Small intestine (tissue), 7 donors: ENCODE data around the gene HIGD1A. TPM values are rescaled to one million over a fixed set of nuclear protein-coding genes. Genes with fewer than 3 reads are reported as not detected.

Source experiments
- DNase-seq, 2 donors: peaks; one replicate each; pipeline versions ENCODE4 v3.0.0 to v3.0.0-alpha.2; 2013
- FAIRE-seq: peaks from 2 replicates; lab custom pipeline; 2012; peaks lifted over from hg19 to GRCh38; lab: Jason Lieb, UNC
- H3K27ac ChIP-seq, 3 donors: one replicate each; pipeline ENCODE4 v1.5.1; 2013; ENCODE audit warnings: low read length in 2 of 3, mild to moderate bottlenecking in 2 of 3, control low read depth in 1 of 3, inconsistent platforms in 1 of 3, low read depth in 1 of 3, moderate library complexity in 1 of 3
- H3K27me3 ChIP-seq, 3 donors: one replicate each; pipeline ENCODE4 v1.6.1; 2013; ENCODE audit warnings: low read length in 3 of 3, inconsistent platforms in 1 of 3; ENCODE audit not compliant: control insufficient read depth in 3 of 3, insufficient read depth in 3 of 3
- H3K36me3 ChIP-seq, 3 donors: one replicate each; pipeline ENCODE4 v1.6.1; 2013; ENCODE audit warnings: low read length in 3 of 3, inconsistent platforms in 1 of 3, low read depth in 1 of 3, mild to moderate bottlenecking in 1 of 3, moderate library complexity in 1 of 3; ENCODE audit not compliant: control insufficient read depth in 3 of 3, insufficient read depth in 2 of 3
- H3K4me1 ChIP-seq, 3 donors: one replicate each; pipeline ENCODE4 v1.6.1; 2013; ENCODE audit warnings: low read length in 2 of 3, inconsistent platforms in 1 of 3, low read depth in 1 of 3, mild to moderate bottlenecking in 1 of 3, moderate library complexity in 1 of 3; ENCODE audit not compliant: control insufficient read depth in 3 of 3, insufficient read depth in 2 of 3
- H3K4me3 ChIP-seq, 3 donors: one replicate each; pipeline ENCODE4 v1.5.1; 2013; ENCODE audit warnings: low read length in 3 of 3, control low read depth in 1 of 3, inconsistent platforms in 1 of 3, low read depth in 1 of 3, mild to moderate bottlenecking in 1 of 3, moderate library complexity in 1 of 3
- H3K9me3 ChIP-seq, 2 donors: one replicate each; pipeline ENCODE4 v1.6.1; 2013; ENCODE audit warnings: low read depth in 1 of 2, low read length in 1 of 2; ENCODE audit not compliant: control insufficient read depth in 2 of 2, insufficient read depth in 1 of 2
- WGBS, 3 donors: extraction: QIAGEN DNeasy Blood & Tissue Kit; methylation state at CpG; one replicate each; pipeline ENCODE4 v1.1.7; 2013; 5-methylcytosine and 5-hydroxymethylcytosine counted together
- polyA plus RNA-seq, 4 donors: library from polyadenylated mRNA; stranded (reverse) in 3 of 4; unstranded in 1 of 4; fragments of 200-250 nt in 3 of 4; fragments of 120-200 nt in 1 of 4; gene quantifications; one replicate each; pipeline versions ENCODE4 v1.2.1 to v1.2.3, GENCODE V29; 2013
- donor health status: healthy with polysubstance abuse.
- donor health status: control.
- donor health status: control.
- donor health status: Bipolar disorder and iron deficiency.
- donor health status: healthy.

Gene HIGD1A
- polyA plus RNA-seq, 4 donors = 118 to 333 (median 255) TPM

DNA sequence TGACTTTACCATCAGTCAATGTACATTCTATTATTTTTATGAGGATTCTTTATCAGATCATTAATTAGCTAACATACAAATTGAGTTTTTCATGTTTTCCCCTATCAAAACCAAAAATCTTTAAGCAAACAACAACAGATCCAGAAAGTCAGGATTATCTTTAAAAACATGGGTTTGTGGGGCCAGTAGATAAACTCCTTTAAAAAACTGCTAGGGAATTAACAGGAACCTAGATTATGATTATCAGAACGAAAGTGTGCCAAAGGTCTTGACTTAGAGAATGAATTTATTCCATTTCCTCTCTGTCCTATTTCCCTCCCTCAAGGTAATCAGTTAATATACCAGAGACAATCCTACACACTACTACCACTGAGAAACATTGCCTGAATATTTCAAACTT lies 18.1 kb downstream of the HIGD1A start:
- 15 to 56% (median 54%) methylated on average over 1 of the region's 1 CpG for WGBS, 3 donors
- Histone ChIP-seq H3K27ac (no peak overlapping the region), H3K27me3 (no peaks in the 10 kb centered on the region), H3K4me1 (peaks cover 0 to 4% (median 0%) of the 10 kb centered on the region in 3 donors), H3K36me3 (peaks cover 2 to 27% (median 6%) of the 10 kb centered on the region in 3 donors), H3K4me3 (no peak overlapping the region), H3K9me3 (no peaks in the 10 kb centered on the region)
- FAIRE-seq (no peak), DNase-seq (peak in 1 of 2 donors; percentile 45)

DNA sequence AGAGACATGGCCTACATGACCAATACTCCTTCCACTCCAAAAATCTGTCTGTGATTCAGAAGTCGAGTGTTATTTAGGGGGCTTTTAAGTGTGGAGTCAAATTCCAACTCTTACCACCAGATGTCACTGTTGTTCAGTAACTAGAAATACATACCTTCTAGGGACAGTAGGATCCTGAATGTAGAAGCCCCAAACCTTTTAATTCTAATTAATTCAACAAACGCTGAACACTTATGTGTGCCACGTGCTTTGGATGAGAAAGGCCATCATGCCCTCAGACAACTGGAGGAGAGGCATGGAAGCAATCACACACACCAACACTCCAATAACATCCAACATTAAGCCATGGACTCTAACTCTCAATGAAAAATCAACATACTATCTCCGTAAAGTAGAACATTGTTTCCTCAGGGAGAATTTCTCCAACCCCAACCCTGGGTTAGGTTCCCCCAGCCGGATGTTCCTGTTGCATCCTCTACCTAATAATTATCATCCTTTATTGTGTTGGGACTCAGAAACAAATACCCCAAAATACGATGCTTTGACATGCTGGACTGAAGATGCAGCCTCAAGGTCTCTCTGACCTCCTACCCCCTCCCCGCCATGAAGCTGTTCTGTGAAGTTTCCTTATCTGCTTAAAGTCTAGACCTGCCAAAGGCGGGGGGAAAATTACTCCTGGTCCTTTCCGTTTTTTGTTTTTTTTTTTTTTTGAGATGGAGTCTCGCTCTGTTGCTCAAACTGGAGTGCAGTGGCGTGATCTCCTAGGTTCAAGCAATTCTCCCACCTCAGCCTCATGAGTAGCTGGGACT lies 23.2 kb downstream of the HIGD1A start:
- Histone ChIP-seq H3K9me3 (no peaks in the 10 kb centered on the region), H3K4me1 (peaks cover 0 to 3% (median 0%) of the 10 kb centered on the region in 3 donors), H3K36me3 (peaks cover 0 to 11% (median 7%) of the 10 kb centered on the region in 3 donors), H3K27ac (no peak overlapping the region), H3K27me3 (no peaks in the 10 kb centered on the region), H3K4me3 (no peak overlapping the region)
- peak; percentile 63 to 80 for DNase-seq
- no peak for FAIRE-seq
- WGBS, 3 donors = 60 to 63% (median 63%) methylated on average over 11 of the region's 11 CpGs

DNA sequence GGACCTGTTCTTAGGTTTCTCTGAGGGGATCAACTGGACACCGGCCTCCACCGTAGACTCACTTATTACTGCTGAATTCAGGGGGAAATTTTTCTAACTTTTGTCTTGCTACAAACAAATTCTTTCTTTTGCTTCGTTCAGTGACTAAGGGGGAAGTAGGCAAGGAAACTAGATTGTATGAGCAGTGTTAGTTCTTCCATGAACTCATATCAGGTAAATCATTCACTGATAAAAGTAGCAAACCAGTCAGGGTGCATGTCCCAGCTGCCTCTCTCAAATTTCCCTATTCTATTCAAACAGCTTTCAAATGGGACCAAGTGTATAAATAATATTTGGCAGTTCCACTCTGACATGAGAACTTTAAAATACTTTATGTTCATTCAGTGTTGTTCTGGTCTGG lies 23.9 kb downstream of the HIGD1A start:
- Histone ChIP-seq H3K27me3 (no peaks in the 10 kb centered on the region), H3K4me3 (no peak overlapping the region), H3K36me3 (peaks cover 0 to 11% (median 7%) of the 10 kb centered on the region in 3 donors), H3K27ac (peak overlapping the region in 1 of 3 donors; percentile 9), H3K9me3 (no peaks in the 10 kb centered on the region), H3K4me1 (peaks cover 0 to 3% (median 0%) of the 10 kb centered on the region in 3 donors)
- DNase-seq = no peak
- FAIRE-seq = no peak
- WGBS, 3 donors = 66 to 79% (median 69%) methylated on average over 3 of the region's 3 CpGs

DNA sequence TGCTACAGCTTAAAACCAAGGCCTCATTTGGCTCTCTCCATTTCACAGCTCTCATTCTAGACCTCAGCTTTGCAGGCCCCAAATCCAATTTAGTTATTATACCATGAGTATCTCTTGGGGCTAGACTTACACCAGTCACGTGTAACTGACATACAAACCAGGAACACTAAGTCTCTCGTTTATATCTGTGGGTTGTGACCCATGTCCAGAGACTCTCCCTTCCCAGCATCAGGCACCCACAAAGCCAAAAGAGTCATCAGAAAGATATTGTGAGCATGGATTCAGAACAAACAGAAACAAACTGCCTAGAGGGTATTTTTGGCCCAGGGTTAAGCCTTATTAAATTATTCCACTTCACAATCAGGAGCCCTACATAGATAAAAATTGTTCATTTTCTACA lies 25.6 kb downstream of the HIGD1A start:
- FAIRE-seq = no peak
- peak overlapping the region in 1 of 3 donors; percentile 52 for H3K27ac ChIP-seq

DNA sequence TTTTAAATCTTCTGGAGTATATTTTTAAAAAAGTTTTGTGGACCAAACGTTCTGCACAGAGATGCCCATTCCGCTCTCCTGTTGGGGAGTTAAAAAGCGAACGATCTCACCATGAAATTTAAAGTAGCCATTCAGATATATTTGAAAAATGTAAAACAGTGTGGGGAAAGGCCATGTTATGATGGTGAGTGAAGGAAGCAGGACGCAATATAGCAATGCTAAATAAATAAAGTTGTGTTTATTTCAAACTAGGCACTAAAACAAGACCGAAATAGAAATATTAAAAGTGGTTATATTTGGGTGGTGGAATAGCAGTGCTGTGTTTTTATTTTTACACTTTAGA lies 30.9 kb downstream of the HIGD1A start:
- H3K27ac ChIP-seq = peak overlapping the region in 1 of 3 donors; percentile 84
- peak overlapping the region in 2 of 3 donors; percentile 45 to 46 for H3K4me3 ChIP-seq
- H3K4me1 ChIP-seq = peaks cover 0 to 5% (median 0%) of the 10 kb centered on the region in 3 donors
- peaks cover 0 to 6% (median 0%) of the 10 kb centered on the region in 3 donors for H3K27me3 ChIP-seq
- FAIRE-seq (no peak), DNase-seq (no peak)
- WGBS, 3 donors = 12 to 14% (median 12%) methylated on average over 6 of the region's 6 CpGs
- H3K36me3 ChIP-seq = no peaks in the 10 kb centered on the region
- H3K9me3 ChIP-seq = peaks cover 0 to 2% of the 10 kb centered on the region in 2 donors

More for the DNA sequence above, 25.6 kb downstream of the HIGD1A start:
- H3K4me1 ChIP-seq = peaks cover 0 to 3% (median 0%) of the 10 kb centered on the region in 3 donors
- H3K36me3 ChIP-seq = peaks cover 0 to 11% (median 7%) of the 10 kb centered on the region in 3 donors
- H3K4me3 ChIP-seq = no peak overlapping the region
- H3K9me3 ChIP-seq = no peaks in the 10 kb centered on the region
- 72 to 89% (median 85%) methylated on average over 2 of the region's 2 CpGs for WGBS, 3 donors
- H3K27me3 ChIP-seq = no peaks in the 10 kb centered on the region
- no peak for DNase-seq

DNA sequence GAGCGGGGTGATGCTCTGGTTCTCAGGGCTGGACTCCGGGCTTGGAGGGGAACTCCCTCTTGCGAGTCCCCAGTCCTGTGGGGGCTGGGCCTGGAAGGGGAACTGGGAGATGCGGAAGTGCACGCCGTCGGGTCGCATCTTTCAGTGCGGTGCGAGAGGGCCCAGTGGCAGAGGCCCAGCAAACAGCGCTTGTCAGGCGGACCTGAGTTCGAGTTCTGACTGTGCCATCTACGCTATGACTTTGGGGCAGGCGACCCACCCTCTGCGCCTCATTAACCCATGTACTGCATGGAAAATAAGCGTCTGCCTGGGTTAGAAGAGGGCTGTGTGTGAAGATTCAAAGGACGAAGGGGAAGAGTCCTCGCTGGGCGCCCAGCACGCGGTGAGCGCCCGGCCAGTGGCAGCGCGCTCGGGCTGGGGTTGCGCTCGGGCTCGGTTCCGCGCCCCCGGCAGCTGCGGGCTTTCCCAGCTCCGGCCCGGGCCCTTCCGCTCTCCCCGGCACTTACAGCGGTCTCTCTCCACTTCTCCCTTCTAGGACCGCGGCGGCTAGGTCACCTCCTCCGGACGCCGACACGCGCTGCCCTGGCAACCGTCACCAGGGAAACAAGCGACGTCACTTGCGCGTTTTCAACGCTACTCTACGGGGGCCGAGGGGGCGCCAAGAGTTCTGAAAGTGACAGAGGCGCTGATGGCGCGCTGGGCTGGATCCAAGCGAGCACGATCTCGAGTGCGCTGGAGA lies 31.5 kb downstream of the HIGD1A start, which contains the start of gene CCDC13:
Gene CCDC13, minus strand, starts transcription at position 584 of the 739 bp plus-strand sequence. CDS start 14,908 bp downstream, outside the sequence.
- FAIRE-seq = no peak

DNA sequence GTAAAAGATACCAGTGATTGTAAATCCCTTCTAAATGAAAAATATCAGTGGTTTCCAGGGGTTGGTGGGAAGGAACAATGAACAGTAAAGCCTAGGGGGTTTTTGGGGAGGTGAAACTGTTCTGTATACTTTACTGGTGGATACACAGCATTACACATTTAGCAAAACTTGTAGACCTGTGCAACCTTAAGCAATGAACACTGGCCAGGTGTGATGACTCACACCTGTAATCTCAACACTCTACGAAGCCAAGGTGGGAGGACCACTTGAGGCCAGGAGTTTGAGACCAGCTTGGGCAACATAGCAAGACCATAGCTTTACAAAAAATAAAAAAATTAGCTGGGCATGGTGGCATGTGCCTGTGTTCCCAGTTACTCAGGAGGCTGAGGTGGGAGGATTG lies 33.0 kb downstream of the HIGD1A start:
- H3K4me1 ChIP-seq = peaks cover 0 to 5% (median 0%) of the 10 kb centered on the region in 3 donors
- peaks cover 0 to 2% of the 10 kb centered on the region in 2 donors for H3K9me3 ChIP-seq
- FAIRE-seq (no peak), DNase-seq (peak in 1 of 2 donors; percentile 27)
- H3K27ac ChIP-seq = no peak overlapping the region
- 12 to 58% (median 14%) methylated on average over 1 of the region's 1 CpG for WGBS, 3 donors
- no peaks in the 10 kb centered on the region for H3K36me3 ChIP-seq
- no peak overlapping the region for H3K4me3 ChIP-seq
- peaks cover 0 to 6% (median 0%) of the 10 kb centered on the region in 3 donors for H3K27me3 ChIP-seq

More for the DNA sequence above, 31.5 kb downstream of the HIGD1A start, which contains the start of gene CCDC13:
- Histone ChIP-seq H3K27ac (peak within 1 kb of the TSS in 1 of 3 donors; percentile 84), H3K36me3 (no peaks in the 10 kb centered on the region), H3K9me3 (peaks cover 0 to 2% of the 10 kb centered on the region in 2 donors), H3K4me3 (peak within 1 kb of the TSS in 2 of 3 donors; percentile 45 to 46), H3K4me1 (peaks cover 0 to 5% (median 0%) of the 10 kb centered on the region in 3 donors), H3K27me3 (peaks cover 0 to 6% (median 0%) of the 10 kb centered on the region in 3 donors)
- WGBS, 3 donors = 2 to 8% (median 7%) methylated on average over 55 to 63 of the region's 63 CpGs
- peak; percentile 62 to 93 for DNase-seq
